GM03348 (cell line): ENCODE data around the gene WHAMM.
"Not testable (repeated sequence)": the region's sequence is repeated elsewhere in the genome, so short reads cannot be mapped to it uniquely, and the experiment has no call there.

ENCODE experiments used
- DNase-seq: peaks from one replicate; pipeline ENCODE4 v3.0.0; 2012; ENCODE audit warnings: low spot score

Gene WHAMM

DNA sequence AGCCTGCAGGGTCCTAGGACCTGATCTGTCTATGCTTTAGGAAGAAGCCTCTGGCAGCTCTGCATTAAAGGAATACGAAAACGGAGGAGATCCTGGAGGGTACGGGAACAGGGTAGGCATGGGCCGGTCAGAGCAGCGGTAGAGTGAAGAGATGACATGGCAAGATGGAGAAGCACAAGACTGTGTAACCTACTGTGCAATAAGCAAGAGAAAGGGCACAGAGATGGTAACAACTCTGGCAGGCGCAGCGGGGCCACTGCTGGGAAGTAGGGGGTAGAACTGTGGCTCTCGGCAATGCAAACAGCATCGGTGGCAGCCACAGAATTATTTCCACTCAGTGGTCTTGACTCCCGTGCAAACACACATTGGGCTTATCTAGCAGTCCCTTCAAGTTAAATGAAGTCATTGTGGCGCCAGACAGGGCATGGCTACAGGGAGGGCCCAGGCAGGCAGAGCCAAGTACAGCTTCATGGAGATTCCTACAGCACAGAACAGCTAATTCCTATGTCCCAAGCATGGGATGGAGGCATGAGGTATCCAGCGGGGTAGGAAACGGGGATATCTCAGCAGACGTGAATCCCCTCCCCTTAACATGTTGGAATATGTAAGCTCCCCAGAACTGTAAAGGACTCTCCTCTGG is 28.8 kb downstream of the WHAMM start:
- no peak for DNase-seq

DNA sequence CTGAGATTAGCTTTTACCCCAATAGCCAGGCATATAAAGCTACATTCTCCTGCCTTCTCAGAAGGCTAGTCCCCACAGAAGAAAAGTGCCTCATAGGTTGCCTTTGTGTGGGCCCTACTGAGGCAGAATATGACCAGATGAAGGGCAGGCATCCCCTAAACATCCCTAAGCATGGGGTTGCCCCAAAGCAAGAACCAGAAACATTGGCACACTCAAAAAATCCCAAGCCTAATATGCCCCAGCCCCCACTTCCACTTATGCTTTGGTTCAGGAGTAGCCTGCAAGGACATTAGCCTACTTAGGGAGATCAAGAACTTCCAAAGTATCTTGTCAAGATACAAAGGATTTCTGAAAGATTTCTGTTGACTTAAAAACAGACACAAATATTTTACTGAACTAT is 29.7 kb downstream of the WHAMM start:
- DNase-seq, result no peak

DNA sequence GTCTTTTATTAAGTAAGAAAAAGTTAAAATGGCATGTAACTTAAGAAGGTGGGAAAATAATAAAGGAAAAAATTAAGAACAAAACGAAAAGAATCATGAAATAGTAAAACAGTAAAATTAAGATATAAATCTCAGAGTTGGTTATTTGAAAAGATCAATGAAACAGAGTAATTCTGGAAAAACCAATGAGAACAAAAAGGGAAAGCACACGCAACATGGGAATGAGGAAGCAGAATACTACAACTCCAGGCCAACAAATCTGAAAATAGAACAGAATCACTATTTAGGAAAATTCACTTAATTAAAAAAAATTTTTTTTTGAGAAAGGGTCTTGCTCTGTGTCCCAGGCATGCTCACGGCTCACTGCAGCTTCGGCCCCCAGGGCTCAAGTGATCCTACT is 30.7 kb downstream of the WHAMM start:
- no peak for DNase-seq

DNA sequence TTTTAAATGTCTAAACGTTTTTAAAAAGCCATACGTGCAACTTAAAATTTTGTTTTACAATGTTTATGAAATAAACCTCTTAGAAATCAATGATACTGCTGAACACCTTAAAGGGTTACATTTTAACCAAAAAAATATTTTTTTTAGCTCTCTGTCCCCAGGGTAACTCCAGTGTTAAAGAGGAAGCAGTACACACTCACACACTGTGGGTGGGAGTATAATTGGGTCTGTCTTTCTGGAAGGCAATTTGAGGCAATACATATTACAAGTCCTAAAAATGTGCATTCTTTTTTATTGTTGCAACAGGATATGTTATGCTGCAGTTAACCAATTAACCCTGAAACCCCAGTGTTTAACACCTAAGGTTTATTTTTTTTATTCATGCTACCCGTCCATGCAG is 34.1 kb downstream of the WHAMM start:
- no peak for DNase-seq

DNA sequence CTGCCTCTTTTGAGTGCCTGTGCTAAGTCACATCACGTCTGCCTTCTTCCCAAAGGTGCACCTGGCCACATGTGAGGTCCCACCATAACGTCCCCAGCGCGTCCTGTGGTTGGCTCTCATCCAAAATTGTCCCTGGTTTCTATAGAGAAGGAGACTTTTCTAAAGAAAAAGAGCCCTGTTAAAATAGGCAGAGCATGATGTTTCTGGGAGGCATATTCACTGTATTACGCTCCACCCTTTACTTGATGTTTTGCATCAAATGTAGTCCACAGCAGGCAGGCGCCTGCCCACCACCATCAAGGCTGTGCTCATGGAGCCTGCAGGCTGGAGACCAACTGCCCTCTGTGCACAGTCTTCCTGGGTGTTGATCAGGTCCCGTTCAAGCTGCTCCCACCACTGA is 36.3 kb downstream of the WHAMM start:
- no peak for DNase-seq

DNA sequence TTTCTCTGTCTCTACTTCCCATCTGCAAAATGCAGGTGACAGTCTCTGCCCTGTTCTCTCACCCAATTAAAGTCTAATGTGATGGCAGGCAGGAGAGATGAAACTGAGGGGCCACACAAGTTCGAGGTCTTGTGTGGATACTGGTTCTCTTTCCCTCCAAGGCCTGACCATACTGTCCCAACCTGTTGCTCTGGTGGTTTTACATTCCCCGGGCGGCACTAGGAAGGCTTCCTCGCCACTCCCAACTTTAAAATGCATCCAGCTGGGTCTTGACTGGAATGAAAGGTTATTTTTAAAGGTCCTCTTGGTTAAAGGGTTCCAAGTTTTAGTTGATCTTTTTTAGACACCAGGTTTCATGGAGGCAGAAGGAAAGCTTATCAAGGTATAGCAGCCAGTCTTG is 37.2 kb downstream of the WHAMM start:
- DNase-seq, result no peak

DNA sequence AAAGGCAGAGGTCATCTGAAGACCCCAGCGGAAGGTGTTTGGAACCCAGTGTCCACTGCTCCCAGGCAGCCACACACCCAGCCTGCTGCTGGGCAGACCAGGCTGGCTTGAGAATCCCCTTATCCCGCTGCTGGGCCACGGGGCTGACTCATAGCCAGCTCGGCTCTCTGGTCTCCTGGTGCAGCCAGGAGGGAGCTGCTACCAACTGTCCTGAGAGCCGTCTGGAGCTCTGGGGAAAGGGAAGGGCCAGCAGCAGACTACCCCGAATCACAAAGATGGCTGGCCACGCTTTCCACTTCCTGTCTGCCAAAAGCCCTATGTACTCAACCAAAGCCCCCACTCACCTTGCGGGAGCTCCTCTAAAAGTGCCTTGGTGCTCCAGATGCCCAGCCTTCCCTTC is 38.3 kb downstream of the WHAMM start:
- DNase-seq, result no peak

DNA sequence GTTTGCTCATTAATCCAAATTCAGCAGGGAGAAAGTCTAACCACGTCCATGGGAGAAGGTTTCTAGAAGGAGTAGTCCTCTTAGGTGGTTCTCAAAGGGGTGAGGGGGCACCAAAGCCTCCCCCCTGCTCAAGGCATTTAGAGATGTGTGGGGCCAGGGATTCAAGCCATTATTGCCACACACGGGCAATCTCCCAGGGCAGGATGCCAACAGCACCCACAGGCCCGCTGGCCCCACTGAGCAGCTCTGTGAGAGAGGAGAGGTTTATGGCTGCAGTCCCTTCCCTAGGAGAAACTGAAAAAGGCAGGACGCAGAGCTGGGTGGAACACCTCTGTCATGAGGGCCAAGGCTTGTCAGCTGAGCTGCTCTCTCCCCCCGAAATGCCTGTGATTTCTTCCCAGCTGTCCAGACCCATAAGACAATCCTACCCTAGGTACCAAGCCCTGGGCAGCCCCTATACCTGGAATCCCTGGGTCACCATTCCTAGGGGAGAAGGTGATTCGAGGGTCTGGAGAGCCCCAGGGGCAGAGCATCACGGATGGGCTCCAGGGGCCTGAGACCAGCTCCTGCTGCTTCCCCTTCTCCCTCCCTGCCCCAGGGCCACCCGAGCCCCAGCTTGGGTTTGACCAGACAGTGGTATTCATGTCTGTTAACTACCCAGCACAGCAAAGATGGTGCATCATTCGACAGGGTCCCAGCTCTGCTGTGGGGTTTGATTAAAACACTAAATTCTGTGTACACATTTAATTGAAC is 39.0 kb downstream of the WHAMM start:
- DNase-seq, result no peak

DNA sequence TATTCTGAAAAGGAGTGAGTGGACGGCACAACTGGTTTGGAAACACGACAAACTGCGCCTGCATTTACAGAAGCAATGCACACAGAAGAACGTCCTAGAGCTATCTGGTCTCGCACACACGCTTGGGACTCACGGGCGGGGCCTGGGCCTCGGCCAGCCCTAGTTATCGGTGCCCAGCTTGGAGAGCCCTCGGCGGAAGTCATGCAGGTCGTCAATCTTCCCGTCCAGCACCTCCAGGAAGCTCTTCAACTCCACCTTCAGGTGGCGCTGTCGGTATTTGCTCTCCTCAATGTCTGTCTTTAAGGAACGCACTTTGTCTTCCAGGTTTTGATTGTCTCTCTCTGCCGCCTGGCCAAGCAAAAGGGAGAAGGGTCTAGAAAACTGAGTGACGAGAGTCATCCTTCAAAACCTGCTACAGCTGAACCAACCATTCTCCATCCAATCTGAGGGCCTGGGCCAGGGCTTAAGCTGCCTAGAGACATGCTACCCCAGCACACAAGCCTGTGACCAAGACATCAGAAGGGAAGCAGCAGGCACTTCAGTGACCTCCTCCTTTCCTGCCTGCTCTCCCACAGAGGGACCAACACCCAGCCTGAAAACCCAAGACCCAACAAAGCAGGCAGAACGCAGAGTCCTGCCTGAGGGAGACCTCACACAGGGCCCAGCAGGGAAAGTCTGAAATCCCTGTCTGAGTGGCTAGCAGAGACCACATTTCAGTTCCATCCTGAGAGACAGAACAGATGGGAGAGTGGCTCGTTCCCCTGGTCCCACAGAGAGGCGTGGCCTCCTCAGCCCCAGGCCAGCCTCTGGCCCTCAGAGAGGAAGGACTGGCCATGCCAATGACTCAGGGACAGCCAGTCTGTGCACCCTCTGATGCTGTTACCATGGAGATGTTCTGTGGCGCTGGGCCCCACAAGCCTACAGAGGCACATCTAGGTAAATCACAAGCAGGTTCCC is 40.4 kb downstream of the WHAMM start:
- DNase-seq, result peak; percentile 89

DNA sequence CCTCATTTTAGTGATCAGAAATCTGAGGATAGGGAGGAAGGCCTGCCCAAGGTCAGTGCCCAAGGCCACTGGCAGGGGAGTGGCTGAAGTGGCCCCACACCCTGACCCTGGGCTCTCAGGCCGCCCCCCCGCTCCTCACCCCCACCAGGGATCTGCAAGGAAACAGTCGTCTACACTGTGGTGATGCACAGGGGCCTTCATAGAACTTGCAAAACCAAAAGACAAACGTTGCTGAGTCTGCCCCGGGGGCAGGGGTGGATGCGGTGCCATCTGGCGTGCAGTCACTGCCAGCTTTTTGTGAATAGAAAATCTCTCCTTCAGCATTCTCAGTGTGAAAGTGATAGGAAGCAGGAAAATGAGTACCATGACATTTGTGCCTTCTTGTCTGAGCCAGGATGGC is 41.3 kb downstream of the WHAMM start:
- no peak for DNase-seq

DNA sequence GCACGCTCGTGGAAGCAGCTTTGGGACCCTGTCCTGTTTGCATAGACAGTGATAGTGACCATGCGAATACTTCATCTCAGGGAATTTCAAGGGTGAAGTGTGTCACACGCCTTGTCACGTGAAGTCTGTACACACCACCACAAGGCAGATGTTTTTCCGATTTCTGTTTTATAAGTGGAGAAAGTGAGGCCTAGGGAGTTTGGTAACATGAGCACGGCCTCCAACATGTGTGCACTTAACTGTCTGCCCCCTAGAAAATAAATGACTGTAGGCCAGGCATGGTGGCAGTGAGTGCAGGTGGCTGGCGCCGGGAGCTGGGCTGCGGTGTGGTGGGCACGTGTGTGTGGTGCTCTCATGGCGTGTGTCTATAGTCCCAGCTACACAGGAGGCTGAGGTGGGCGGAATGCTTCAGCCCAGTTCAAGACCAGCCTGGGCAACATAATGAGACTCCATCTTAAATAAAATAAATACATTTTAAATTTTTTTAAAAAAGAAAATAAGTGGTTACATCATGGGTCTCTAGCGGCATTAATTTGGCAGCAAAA is 42.0 kb downstream of the WHAMM start:
- no peak for DNase-seq

DNA sequence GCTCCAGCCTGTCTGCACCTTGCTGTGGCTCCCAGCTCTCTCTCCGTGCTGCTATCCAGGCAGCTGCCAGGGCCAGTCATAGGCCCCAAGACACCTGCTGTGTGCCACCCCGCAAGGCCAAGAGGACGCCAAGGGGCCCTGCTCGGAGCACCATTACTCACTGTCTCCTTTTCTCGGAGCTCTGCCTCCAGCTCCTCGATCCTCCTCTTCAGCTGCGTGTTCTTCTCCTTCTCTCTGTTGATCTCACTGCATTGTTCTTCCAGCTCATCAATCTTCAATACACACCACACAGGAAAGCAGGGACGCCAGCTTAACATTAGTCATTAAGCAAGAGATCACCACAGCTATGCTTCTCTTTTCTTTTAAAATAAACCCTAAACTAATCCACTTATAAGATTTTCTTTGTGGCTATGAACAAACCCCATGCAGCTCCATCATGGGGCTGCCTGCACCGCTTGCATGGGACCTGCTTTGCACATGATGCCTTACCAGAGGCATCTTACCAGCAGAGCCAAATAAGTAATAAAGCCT is 42.6 kb downstream of the WHAMM start:
- peak; percentile 36 for DNase-seq

DNA sequence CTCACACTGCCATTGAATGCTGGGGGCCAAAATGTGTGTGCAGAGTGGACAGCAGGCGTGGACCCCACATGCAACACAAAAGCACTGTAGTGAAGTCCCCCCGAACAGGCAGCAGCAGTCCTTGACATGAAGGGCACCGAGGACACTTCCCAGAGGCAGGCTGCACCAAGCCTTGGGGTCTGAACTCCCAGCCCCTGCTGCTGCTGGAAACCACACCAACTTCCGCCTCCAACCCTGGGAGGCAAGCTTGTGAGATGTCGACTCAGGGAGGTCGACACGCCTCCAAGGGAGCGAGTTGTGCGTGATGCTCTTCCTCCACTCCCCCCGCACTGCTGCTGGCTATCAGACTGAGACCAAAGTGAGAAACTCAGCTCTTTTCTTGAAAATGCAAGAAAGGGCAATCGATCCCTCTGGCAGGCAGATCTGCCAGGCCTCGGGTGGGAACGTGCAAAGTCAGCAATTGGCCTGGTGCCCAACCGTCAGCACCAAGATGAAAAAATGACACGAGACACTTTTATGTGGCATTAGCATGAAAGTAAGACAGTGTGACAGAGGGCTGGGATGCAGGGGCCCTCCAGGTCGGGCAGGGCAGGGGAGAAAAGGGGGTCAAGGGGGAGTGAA is 43.6 kb downstream of the WHAMM start:
- DNase-seq, result no peak

DNA sequence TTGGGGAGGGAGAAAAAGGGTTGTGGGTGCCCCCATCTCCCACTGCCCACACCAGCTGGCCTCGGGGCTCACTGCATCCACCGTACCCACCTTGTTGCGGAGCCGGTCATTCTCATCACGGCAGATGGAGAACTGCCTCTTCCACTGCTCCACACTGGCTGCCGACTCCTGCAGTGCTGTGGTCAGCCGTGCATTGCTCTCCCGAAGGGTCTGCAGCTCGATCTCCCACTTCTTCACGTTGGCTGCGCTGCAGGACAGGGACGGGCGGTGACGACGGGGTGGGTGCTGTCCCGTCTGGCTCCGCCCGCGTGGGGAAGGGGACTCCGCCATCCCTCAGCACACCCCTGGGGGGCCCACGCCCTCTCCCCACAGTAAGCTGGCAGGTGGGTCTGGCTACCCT is 45.1 kb downstream of the WHAMM start:
- no peak for DNase-seq

DNA sequence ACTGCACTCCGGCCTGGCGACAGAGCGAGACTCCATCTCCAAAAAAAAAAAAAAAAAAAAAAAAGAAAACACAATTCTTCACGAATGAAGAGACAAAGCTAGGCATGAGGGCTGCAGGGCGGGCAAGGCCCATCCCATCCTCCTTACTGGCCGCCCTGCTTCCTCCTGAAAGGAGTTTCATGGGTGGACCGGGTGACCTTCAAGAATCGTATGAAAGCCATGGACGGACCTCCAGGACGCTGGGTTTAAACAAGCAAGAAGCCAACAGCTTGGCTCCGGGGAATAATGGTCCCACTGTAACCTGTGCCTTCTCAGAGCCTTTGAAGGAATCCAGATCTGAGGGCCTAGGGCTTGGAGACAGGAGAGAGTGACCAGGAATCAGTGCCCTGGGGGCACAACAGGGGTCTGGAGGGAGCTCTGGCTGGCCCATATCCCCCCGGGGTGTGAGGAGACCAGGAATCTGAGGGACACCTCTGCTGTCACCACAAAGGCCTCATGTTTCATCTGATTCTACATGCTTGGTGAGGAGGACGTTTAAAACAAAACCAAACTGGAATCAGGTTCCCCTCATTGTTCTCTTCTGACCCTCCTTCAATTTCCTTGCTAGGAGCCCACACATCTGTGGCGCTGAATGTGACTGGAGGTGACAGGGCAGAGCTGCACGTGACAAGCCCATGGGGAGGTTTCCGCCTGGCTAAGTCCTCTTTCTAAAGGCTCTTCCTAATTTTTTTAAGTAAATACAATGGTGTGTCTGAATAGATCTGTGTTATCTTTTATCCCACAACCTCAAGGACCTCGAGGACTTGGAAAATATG is 46.1 kb downstream of the WHAMM start:
- no peak for DNase-seq

DNA sequence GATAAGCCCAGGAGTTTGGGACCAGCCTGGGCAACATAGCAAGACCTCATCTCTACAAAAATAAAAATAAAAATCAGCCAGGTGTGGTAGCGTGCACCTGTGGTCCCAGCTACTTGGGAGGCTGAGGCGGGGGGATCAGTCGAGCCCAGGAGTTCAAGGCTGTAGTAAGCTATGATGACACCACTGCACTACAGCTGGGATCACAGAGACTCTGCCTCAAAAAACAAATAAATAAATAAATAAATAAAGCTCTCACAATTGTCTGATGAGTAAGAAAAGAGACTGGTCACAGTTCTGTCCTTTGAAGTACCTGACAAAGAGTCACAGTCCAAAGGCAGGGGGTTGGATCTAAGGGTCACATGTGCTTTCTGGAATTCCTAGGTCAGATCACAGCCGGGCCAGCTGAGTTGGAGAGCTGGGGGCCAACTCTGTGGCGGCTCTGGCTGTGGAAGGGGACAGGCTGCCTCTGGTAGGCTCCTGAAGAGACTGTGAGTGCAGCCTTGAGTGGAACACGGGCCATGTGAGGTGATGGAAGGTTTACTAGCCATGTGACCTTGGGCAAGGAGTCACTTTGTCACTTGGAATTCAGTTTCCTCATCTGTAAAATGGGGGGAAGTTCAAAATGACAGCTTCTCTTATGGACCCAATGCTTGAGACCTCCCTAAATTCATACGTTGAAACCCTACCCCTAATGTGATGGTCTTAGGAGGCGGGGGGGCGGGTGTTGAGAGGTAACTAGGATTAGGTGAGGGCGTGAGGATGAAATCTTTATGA is 47.2 kb downstream of the WHAMM start:
- DNase-seq, result no peak

DNA sequence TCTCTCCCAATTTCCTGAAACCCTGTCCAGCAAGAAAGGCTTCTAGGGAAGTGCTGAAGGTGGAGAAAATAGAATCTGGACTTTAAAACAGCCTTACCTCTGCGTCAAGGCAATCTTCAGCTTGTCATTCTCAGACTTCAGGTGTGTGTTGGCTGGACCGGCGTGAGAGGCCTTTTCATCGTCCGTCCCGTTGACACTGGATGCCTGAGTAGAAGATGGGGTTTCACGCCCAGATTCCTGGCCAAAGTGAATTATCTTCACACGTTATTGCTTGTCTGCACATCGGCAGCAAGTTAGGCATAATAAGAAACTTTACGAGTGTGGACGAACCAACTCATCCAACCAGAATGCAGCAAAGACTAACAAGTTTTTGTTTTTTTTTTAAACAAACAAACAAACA is 49.5 kb downstream of the WHAMM start:
- DNase-seq, result no peak

DNA sequence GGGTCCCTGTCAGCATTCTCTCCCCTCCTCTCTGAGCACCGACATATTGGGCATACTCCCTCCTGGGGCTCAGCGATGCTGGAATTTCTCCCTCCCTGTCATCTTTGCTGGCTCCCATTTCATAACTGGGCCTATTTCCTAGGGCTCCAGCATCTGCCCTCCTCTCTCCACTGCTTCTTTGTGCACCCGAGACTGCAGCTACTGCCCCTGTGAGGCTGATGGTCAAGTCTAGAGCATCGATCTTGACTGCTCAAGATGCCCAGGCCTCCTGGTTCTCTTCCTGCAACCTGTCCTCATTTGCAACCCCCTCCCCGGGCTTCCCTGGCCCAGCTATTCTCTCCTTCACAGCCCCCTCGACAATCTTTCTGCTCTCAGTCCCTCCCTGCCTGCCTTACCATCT is 53.5 kb downstream of the WHAMM start:
- DNase-seq, result no peak

DNA sequence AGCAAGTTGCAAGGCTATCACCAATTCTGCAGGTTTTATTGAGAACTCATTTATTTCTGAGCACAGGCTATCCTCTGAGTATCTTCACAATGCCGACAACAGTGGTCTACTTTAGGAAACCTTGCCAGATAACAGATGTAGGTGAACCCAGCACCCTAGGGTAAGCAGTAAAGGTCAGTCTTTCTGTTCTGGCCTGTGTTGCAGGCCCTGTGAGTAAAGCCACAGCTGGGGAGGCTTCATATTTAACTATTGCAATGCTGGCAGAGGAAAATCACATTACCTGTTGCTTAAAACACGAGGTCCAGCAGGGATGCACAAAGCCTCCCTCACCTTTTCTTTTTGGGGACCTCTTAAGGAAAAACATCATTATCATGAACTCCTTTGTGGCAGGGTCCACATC is 55.5 kb downstream of the WHAMM start:
- DNase-seq, result no peak

DNA sequence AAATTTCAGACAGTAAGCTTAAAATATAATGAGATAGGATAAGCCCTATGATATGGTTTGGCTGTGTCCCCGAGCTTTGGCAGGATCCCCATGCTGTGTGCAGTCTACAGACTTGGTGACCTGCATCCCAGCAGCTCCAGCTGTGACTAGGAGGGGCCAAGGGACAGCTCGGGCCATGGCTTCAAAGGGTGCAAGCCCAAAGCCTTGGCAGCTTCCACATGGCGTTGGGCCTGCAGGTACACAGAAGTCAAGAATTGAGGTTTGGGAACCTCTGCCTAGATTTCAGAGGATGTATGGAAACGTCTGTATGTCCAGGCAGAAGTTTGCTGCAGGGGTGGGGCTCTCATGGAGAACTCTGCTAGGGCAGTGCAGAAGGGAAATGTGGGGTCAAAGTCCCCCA is 56.2 kb downstream of the WHAMM start:
- not testable (repeated sequence) for DNase-seq
